Neutrophil (primary cell): ENCODE measurements around the gene SULT2B1.

Experiments
- H3K27ac ChIP-seq: fragments of 200-600 bp; sonication (generic); 2 replicates; pipeline ENCODE4 v1.5.1; 2016; ENCODE audit warnings: mild to moderate bottlenecking, moderate library complexity
- H3K27me3 ChIP-seq: fragments of 200-600 bp; sonication (generic); 2 replicates; pipeline ENCODE4 v1.6.0; 2016; ENCODE audit warnings: mild to moderate bottlenecking
- H3K36me3 ChIP-seq: fragments of 200-600 bp; sonication (generic); 2 replicates; pipeline ENCODE4 v1.5.1; 2017
- H3K4me1 ChIP-seq, 2 experiments: fragments of 200-600 bp in 1 of 2; sonication (generic) in 1 of 2; 1 replicate in 1 of 2; 2 replicates in 1 of 2; pipeline versions ENCODE4 v1.5.1 to v1.6.1; 2013 to 2016; ENCODE audit warnings: low read depth in 1 of 2, low read length in 1 of 2, mild to moderate bottlenecking in 1 of 2, moderate library complexity in 1 of 2; ENCODE audit not compliant: control insufficient read depth in 1 of 2, insufficient read depth in 1 of 2
- H3K4me3 ChIP-seq, 2 experiments: fragments of 200-600 bp in 1 of 2; sonication (generic) in 1 of 2; 1 replicate in 1 of 2; 2 replicates in 1 of 2; pipeline ENCODE4 v1.5.1; 2013 to 2016; ENCODE audit warnings: low read depth in 1 of 2, low read length in 1 of 2, mild to moderate bottlenecking in 1 of 2, moderate library complexity in 1 of 2
- H3K9me3 ChIP-seq: fragments of 200-600 bp; sonication (generic); 2 replicates; pipeline ENCODE4 v1.5.1; 2016
- CTCF ChIP-seq: fragments of 200-600 bp; sonication (generic); IDR thresholded peaks from 2 replicates; pipeline ENCODE4 v1.5.1; 2016; ENCODE audit warnings: antibody characterized with exemption

SULT2B1 gene

GRCh38 chr19:48603001-48603400 is 51.0 kb downstream of the SULT2B1 start:
- no peaks in the 10 kb centered on the region for H3K36me3 ChIP-seq
- no peak for TF ChIP-seq CTCF
- H3K27ac ChIP-seq = no peak overlapping the region
- no peaks in the 10 kb centered on the region for H3K9me3 ChIP-seq
- no peaks in the 10 kb centered on the region for H3K4me1 ChIP-seq
- no peaks in the 10 kb centered on the region for H3K27me3 ChIP-seq
- H3K4me3 ChIP-seq = no peak overlapping the region

- Histone ChIP-seq H3K27ac (no peak overlapping the region), H3K4me1 (no peaks in the 10 kb centered on the region), H3K36me3 (no peaks in the 10 kb centered on the region), H3K9me3 (no peaks in the 10 kb centered on the region), H3K27me3 (no peaks in the 10 kb centered on the region), H3K4me3 (no peak overlapping the region)
- TF ChIP-seq CTCF = no peak
These were observed 51.5 kb downstream of the SULT2B1 start for GRCh38 chr19:48603449-48603848.

- H3K4me1 ChIP-seq = no peaks in the 10 kb centered on the region
- H3K27me3 ChIP-seq = no peaks in the 10 kb centered on the region
- H3K36me3 ChIP-seq = no peaks in the 10 kb centered on the region
- no peaks in the 10 kb centered on the region for H3K9me3 ChIP-seq
- H3K27ac ChIP-seq = no peak overlapping the region
- TF ChIP-seq CTCF = no peak
- no peak overlapping the region for H3K4me3 ChIP-seq
These were observed 51.9 kb downstream of the SULT2B1 start for GRCh38 chr19:48603850-48604249.

GRCh38 chr19:48606463-48607358 is 54.7 kb downstream of the SULT2B1 start, which contains the start of gene SPACA4:
Gene SPACA4, plus strand, starts transcription at chr19:48606742. Its CDS starts 237 bp downstream, at chr19:48606979.
- Histone ChIP-seq H3K4me1 (no peaks in the 10 kb centered on the region), H3K4me3 (no peak within 1 kb of the TSS), H3K36me3 (no peaks in the 10 kb centered on the region), H3K27me3 (no peaks in the 10 kb centered on the region), H3K27ac (no peak within 1 kb of the TSS), H3K9me3 (no peaks in the 10 kb centered on the region)
- TF ChIP-seq CTCF = no peak

- TF ChIP-seq CTCF = no peak
- H3K4me1 ChIP-seq = no peaks in the 10 kb centered on the region
These were observed 55.4 kb downstream of the SULT2B1 start for GRCh38 chr19:48607359-48607755.

More at GRCh38 chr19:48607359-48607755, 55.4 kb downstream of the SULT2B1 start:
- Histone ChIP-seq H3K27me3 (no peaks in the 10 kb centered on the region), H3K36me3 (no peaks in the 10 kb centered on the region), H3K4me3 (no peak overlapping the region), H3K27ac (no peak overlapping the region), H3K9me3 (no peaks in the 10 kb centered on the region)
